HG03196 (cell line): ENCODE measurements around the gene RPE65.
"Not testable (repeated sequence)": the region's sequence is repeated elsewhere in the genome, so short reads cannot be mapped to it uniquely, and the experiment has no call there.

Source experiments
- ATAC-seq: cut with Tn5 transposase; IDR thresholded peaks from one replicate; pipeline ENCODE4 v1.9.1; 2021; ENCODE audit not compliant: unreplicated experiment

The RPE65 gene

GRCh38 chr1:68449901-68450300 is at the start of gene RPE65:
RPE65 (minus strand) TSS chr1:68449954; CDS start chr1:68449905, 49 bp downstream.
- ATAC-seq, result no peak

GRCh38 chr1:68497358-68497698 is 47.6 kb upstream of the RPE65 start:
- ATAC-seq, result peak; percentile 19

- ATAC-seq, result peak; percentile 97
Observed at GRCh38 chr1:68496680-68497357, 47.1 kb upstream of the RPE65 start, which contains the start of gene DEPDC1. DEPDC1 (minus strand) TSS chr1:68497082; CDS start chr1:68496999, 83 bp downstream.

- ATAC-seq, result no peak
Observed at GRCh38 chr1:68495968-68496679, 46.4 kb upstream of the RPE65 start.

- ATAC-seq, result no peak
Observed at GRCh38 chr1:68495532-68495931, 45.8 kb upstream of the RPE65 start.

GRCh38 chr1:68493193-68493592 is 43.4 kb upstream of the RPE65 start:
- no peak for ATAC-seq

- not testable (repeated sequence) for ATAC-seq
Observed at GRCh38 chr1:68492255-68492654, 42.5 kb upstream of the RPE65 start.

GRCh38 chr1:68490046-68490651 is 40.4 kb upstream of the RPE65 start:
- no peak for ATAC-seq

- ATAC-seq, result no peak
Observed at GRCh38 chr1:68485431-68486022, 35.8 kb upstream of the RPE65 start.

- no peak for ATAC-seq
Observed at GRCh38 chr1:68484618-68485017, 34.9 kb upstream of the RPE65 start.

GRCh38 chr1:68481041-68481440 is 31.3 kb upstream of the RPE65 start:
- no peak for ATAC-seq

GRCh38 chr1:68479501-68479900 is 29.7 kb upstream of the RPE65 start:
- ATAC-seq, result no peak

GRCh38 chr1:68478662-68479061 is 28.9 kb upstream of the RPE65 start:
- ATAC-seq, result no peak

GRCh38 chr1:68476626-68477025 is 26.9 kb upstream of the RPE65 start:
- not testable (repeated sequence) for ATAC-seq

- ATAC-seq, result no peak
Observed at GRCh38 chr1:68473060-68473459, 23.3 kb upstream of the RPE65 start.

GRCh38 chr1:68470388-68470970 is 20.7 kb upstream of the RPE65 start:
- ATAC-seq, result no peak

GRCh38 chr1:68464891-68465290 is 15.1 kb upstream of the RPE65 start:
- ATAC-seq, result no peak

GRCh38 chr1:68460935-68461334 is 11.2 kb upstream of the RPE65 start:
- no peak for ATAC-seq

GRCh38 chr1:68459796-68460195 is 10.0 kb upstream of the RPE65 start:
- no peak for ATAC-seq

GRCh38 chr1:68459091-68459490 is 9.3 kb upstream of the RPE65 start:
- ATAC-seq, result no peak

GRCh38 chr1:68456202-68456601 is 6.4 kb upstream of the RPE65 start:
- no peak for ATAC-seq
